Loucy (cell line): ENCODE data around the gene PTRHD1.

Experiments
- CTCF ChIP-seq: fragments of 200-600 bp; sonication (generic); conservative IDR thresholded peaks from 2 replicates; pipeline ENCODE4 v1.5.1; 2014; ENCODE audit warnings: mild to moderate bottlenecking, antibody characterized with exemption, low read length
- EZH2phosphoT487 ChIP-seq: fragments of 200-600 bp; IDR thresholded peaks from 2 replicates; pipeline ENCODE4 v1.6.1; 2018; ENCODE audit warnings: antibody characterized with exemption, mild to moderate bottlenecking, moderate library complexity, borderline replicate concordance

- TF ChIP-seq CTCF (no peak), EZH2phosphoT487 (no peak)
Observed at GRCh38 chr2:24788816-24789215, 4.4 kb downstream of the PTRHD1 start.
